ENCODE data around the gene RSRP1.

GRCh38 chr1:25245393-25245792, 1.9 kb downstream of the RSRP1 start:
- TF ChIP-seq CTCF (IDR thresholded peaks at IDR 0.05) (no peak), POLR2A (IDR thresholded peaks at IDR 0.05) (no peak)

Data from lower leg skin (tissue), 3 donors.